Activated T-cell treated with anti-CD3 and anti-CD28 coated beads, Interleukin-2, amount 50 U/mL, for 24 hours (primary cell): ENCODE results near the gene TSPAN17.

Experiments used
- DNase-seq: peaks from one replicate; pipeline ENCODE4 v3.0.0-alpha.2; 2020
- H3K27ac Mint-ChIP-seq: 2 replicates; pipeline ENCODE4 v1.8.0; 2020; ENCODE audit warnings: mild to moderate bottlenecking, mixed read lengths
- H3K27me3 Mint-ChIP-seq: 2 replicates; pipeline ENCODE4 v1.8.0; 2020; ENCODE audit warnings: mixed read lengths
- H3K36me3 Mint-ChIP-seq: 2 replicates; pipeline ENCODE4 v1.8.0; 2020; ENCODE audit warnings: low read depth, mixed read lengths
- H3K4me1 Mint-ChIP-seq: 2 replicates; pipeline ENCODE4 v1.8.0; 2020; ENCODE audit warnings: low read depth, mixed read lengths
- H3K4me3 Mint-ChIP-seq: 2 replicates; pipeline ENCODE4 v1.8.0; 2020; ENCODE audit warnings: mild to moderate bottlenecking, moderate library complexity, mixed read lengths
- H3K9me3 Mint-ChIP-seq: 2 replicates; pipeline ENCODE4 v1.8.0; 2020; ENCODE audit warnings: mixed read lengths

Gene TSPAN17

DNA sequence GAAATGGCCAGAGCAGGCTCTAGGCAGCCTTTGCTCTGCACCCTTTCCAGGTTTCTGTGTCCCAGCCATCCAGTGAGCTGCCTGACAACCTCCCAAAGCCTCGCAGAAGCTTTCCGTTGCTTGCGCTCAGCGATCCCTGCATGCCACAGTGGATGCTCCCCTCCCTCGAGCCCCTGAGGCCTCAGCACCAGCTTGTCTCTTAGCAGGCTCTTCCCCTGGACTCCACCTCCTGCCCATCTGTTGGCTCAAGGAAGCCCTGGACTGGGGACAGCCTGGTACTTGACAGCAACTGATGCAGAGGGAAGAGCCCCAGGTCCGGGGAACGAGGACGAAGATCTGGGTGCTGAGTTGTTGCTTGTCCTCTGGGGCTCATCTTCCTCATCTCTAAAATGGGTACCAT is 23.2 kb downstream of the TSPAN17 start:
- DNase-seq: no peak
- peaks cover 19% of the 10 kb centered on the region for H3K27me3 Mint-ChIP-seq
- H3K27ac Mint-ChIP-seq: no peak overlapping the region
- no peaks in the 10 kb centered on the region for H3K36me3 Mint-ChIP-seq
- no peaks in the 10 kb centered on the region for H3K4me1 Mint-ChIP-seq
- no peaks in the 10 kb centered on the region for H3K9me3 Mint-ChIP-seq
- no peak overlapping the region for H3K4me3 Mint-ChIP-seq

DNA sequence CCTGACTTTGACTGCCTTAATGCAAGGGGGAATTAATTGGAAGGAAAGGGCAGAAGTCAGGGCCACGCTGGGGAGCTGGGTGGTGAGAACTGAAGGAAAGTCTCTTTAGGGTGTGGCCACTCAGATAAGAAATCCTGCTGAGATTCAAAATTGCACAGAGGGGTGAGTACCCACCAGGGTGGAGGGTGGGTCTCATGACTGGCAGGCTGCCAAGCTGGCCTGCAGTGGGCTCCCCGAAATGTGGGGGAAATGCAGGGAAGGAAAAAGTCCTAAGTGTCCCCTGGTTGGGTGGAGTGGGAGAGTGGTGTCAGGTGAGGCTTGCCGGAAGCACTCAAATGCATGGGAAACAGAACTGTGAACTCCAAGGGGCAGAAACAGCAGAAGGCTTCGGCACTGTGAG is 24.1 kb downstream of the TSPAN17 start:
- DNase-seq: no peak
- no peaks in the 10 kb centered on the region for H3K36me3 Mint-ChIP-seq
- no peaks in the 10 kb centered on the region for H3K4me1 Mint-ChIP-seq
- peaks cover 19% of the 10 kb centered on the region for H3K27me3 Mint-ChIP-seq
- no peak overlapping the region for H3K27ac Mint-ChIP-seq
- no peaks in the 10 kb centered on the region for H3K9me3 Mint-ChIP-seq
- H3K4me3 Mint-ChIP-seq: no peak overlapping the region

DNA sequence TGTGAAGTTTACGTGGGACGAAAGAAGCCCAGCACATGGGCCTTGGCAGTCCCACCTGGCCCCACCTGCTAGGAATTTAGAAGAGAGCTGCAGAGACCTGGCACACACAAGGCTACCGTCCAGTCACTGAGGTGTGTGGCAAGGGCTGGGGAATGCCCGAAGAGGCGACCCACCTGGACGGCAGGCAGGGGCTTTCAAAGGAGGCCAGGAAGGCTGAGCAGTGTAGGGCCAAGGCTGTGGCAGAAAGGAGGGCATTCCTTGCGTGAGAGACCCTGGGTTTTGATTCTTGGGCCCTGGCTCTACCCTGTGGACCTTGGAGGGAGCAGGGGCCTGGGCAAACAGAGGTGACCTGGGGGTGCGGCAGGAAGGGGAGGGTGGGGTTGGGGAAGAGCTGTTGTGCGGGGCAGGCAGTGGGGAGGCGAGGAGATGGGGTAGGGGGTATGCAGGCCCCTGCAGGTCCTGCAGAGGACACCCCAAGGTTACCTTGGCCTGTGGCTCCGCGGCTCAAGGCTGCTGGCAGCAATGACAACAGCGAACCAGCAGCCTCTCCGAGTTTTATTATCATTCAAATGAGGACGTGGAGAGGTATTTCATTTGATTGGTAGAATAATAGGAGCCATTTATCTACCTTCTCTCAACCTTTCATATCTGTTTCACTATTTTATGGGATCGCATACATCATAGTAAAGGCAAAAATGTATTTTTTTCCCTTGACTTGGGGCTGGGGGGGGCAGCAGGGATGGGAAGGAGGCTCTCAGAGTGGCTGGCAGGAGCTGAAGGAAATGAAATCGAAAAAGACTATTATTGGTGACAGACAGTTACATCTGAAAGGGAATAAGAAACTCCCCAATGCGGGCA is 24.8 kb downstream of the TSPAN17 start:
- no peaks in the 10 kb centered on the region for H3K4me1 Mint-ChIP-seq
- no peaks in the 10 kb centered on the region for H3K9me3 Mint-ChIP-seq
- H3K27me3 Mint-ChIP-seq: peaks cover 22% of the 10 kb centered on the region
- no peak overlapping the region for H3K27ac Mint-ChIP-seq
- no peaks in the 10 kb centered on the region for H3K36me3 Mint-ChIP-seq
- no peak for DNase-seq
- H3K4me3 Mint-ChIP-seq: no peak overlapping the region

DNA sequence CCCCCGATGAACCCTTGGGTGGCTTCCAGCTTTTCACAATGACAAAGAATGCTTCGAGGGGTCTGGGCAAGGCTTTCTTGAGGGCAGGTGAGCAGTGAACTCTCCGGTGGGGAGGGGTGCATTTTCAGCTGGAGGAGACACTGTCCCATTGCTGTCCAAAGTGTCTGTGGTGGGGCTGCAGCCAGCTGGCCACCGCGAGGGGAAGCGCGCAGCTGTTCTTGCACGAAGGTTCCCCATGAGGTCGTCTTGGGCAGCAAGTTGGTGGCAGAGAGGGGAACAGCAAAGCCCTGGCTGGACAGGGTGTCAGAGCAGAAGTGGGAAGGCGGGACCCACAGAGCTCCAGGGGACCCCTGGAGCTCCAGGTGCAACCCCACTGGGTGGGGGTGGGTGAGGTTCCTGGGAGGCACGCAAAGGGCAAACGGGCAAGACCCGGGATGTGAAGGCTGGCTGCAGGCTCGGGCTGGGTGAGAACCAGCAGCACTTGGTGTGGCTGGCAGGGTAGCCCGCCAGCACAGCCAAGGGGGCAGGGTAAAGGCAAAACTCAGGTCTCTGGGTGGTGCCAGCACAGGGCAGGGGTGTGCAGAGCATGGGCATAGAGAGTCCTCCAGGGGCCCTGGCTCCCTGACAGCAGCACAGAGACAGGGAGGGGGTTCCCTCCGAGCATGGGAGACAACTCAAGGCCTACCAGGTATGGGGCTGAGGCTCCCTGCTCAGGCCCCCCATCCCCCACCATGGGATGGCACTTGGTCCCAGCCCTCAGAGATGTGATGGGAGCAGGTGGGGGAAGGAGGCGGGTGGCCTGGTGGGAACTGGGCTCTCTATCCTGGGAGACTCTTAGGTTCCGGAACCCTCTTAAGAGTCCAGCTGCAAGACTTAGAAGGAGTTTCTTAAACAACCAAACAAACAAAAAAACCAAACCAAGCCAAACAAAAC is 26.6 kb downstream of the TSPAN17 start:
- DNase-seq: no peak
- Mint-ChIP-seq H3K36me3 (no peaks in the 10 kb centered on the region), H3K4me1 (no peaks in the 10 kb centered on the region), H3K9me3 (no peaks in the 10 kb centered on the region), H3K27ac (no peak overlapping the region), H3K27me3 (peaks cover 39% of the 10 kb centered on the region), H3K4me3 (no peak overlapping the region)

DNA sequence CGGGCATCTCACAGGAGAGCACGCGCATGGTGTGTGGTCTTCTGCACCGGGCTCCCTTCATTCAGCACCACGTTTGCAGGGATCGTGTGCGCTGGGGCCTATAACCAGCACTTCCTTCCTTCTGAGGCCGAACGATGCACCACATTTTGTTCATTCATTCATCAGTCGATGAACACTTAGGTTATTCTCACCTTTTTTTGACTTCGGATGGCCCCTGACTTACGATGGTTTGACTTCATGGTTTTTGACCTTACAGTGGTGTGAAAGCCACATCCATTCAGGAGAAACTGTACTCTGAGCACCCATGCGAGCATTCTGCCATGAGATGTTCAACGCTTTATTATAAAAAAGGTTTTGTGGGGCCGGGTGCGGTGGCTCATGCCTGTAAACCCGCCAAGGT is 27.5 kb downstream of the TSPAN17 start:
- Mint-ChIP-seq H3K27me3 (peaks cover 48% of the 10 kb centered on the region), H3K36me3 (no peaks in the 10 kb centered on the region), H3K27ac (no peak overlapping the region), H3K4me1 (no peaks in the 10 kb centered on the region), H3K4me3 (no peak overlapping the region), H3K9me3 (no peaks in the 10 kb centered on the region)
- no peak for DNase-seq

DNA sequence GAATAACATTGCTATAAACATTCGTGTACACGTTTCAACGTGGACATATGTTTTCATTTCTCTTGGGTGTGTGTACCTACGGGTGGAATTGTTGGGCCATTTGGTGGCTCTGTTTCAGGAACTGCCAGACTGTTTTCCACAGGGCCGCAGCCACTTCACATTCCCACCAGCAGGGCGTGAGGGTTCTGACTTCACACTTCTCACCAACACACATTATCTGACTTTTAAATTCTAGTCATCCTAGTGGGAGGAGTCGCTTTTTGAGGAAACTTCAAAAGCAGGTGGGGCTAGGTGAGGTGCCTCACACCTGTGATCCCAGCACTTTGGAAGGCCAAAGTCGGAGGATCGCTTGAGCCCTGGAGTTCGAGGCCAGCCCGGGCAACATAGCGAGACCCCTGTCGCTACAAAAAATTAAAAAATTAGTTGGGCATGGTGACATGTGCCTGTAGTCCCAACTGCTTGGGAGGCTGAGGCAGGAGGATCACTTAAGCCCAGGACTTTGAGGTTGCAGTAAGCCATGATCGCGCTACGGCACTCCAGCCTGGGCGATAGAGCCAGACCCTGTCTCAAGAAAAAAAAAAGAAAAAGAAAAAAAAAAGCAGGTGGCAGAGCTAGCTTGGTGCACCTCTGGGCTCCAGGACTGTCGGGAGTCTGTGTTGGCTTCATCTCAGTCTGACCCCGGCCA is 28.5 kb downstream of the TSPAN17 start:
- H3K4me3 Mint-ChIP-seq: no peak overlapping the region
- no peaks in the 10 kb centered on the region for H3K4me1 Mint-ChIP-seq
- DNase-seq: no peak
- H3K27ac Mint-ChIP-seq: no peak overlapping the region
- H3K27me3 Mint-ChIP-seq: peaks cover 57% of the 10 kb centered on the region
- H3K36me3 Mint-ChIP-seq: no peaks in the 10 kb centered on the region
- no peaks in the 10 kb centered on the region for H3K9me3 Mint-ChIP-seq

DNA sequence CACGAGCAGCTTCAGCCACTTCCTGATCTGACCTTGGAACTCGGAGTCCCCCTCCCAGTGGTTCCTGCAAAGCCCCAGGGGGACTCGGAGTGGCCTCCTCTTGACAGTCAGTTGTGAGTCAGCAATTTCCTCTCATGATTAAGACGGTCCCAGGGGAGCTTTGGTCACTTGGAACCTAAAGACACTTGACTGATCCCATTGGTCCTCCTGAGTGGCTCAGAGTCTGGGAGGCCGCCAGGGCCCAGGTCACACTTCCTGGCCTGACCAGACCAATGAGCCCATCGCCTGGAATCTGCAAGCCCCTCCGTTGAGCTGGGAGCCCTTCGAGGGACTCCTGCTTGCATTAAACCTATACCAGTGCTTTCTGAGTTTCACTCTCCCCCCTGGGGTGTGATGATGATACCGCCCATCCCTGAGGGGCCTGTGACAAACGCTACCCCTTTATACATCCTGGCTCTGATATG is 29.1 kb downstream of the TSPAN17 start:
- Mint-ChIP-seq H3K27me3 (peaks cover 55% of the 10 kb centered on the region), H3K4me1 (no peaks in the 10 kb centered on the region), H3K9me3 (no peaks in the 10 kb centered on the region), H3K36me3 (no peaks in the 10 kb centered on the region), H3K4me3 (no peak overlapping the region), H3K27ac (no peak overlapping the region)
- DNase-seq: no peak

DNA sequence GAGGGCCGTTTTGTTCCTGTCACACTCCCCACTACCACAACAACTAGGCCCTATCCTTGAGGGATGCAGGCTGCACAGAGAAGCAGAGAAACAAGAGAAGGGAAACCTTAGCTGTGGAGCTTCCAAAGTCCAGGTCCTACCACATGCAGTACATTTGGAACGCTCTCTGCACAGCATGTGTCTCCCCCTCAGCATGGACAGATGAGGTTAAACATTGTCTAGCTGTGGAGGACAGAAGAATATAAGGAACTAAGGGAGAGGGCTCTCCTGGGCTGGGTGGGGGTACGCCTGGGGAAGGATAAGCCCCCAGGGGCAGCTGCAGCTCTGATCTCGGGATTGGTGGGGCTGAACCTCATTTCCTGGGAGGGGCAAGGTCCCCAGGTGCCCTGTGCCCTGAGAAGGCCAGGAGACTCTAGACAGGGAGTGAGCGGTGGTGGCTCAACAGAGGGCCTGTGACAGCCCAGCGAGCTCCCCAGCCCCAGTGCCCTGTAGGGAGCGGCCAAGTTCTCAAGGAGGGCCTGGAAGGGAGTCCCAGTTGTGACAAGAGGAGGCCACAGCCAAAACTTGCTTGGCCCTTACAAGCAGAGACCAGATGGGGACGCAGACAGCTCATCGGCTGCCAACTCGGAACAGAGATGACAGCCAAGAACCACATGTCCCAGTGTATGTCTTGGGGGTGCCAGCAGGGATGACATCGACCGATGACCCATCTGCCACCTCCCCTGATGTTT is 30.1 kb downstream of the TSPAN17 start:
- Mint-ChIP-seq H3K4me3 (no peak overlapping the region), H3K9me3 (no peaks in the 10 kb centered on the region), H3K4me1 (no peaks in the 10 kb centered on the region), H3K27me3 (peaks cover 57% of the 10 kb centered on the region), H3K27ac (no peak overlapping the region), H3K36me3 (no peaks in the 10 kb centered on the region)
- DNase-seq: no peak

DNA sequence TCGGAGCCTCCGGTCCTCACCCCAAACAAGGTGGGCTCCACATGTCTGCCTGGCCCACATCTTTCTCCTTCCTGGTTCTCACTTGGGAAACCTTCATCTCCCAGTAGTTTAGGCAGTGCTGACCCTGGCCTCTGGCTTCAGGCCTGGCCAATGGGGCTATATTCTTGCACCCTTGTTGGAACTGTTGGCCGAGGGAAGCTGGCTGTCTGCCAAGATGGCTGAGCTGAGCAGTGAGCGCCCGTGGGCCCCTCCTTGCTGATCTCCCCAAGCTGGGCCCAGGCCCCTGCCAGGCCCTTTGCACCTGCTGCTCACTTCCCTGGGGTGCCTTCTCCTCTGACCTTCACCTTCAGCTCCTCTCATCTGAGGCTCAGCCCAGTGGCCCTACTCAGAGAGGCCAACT is 31.3 kb downstream of the TSPAN17 start:
- Mint-ChIP-seq H3K27ac (no peak overlapping the region), H3K36me3 (no peaks in the 10 kb centered on the region), H3K9me3 (no peaks in the 10 kb centered on the region), H3K4me1 (no peaks in the 10 kb centered on the region), H3K27me3 (peaks cover 62% of the 10 kb centered on the region), H3K4me3 (no peak overlapping the region)
- no peak for DNase-seq

DNA sequence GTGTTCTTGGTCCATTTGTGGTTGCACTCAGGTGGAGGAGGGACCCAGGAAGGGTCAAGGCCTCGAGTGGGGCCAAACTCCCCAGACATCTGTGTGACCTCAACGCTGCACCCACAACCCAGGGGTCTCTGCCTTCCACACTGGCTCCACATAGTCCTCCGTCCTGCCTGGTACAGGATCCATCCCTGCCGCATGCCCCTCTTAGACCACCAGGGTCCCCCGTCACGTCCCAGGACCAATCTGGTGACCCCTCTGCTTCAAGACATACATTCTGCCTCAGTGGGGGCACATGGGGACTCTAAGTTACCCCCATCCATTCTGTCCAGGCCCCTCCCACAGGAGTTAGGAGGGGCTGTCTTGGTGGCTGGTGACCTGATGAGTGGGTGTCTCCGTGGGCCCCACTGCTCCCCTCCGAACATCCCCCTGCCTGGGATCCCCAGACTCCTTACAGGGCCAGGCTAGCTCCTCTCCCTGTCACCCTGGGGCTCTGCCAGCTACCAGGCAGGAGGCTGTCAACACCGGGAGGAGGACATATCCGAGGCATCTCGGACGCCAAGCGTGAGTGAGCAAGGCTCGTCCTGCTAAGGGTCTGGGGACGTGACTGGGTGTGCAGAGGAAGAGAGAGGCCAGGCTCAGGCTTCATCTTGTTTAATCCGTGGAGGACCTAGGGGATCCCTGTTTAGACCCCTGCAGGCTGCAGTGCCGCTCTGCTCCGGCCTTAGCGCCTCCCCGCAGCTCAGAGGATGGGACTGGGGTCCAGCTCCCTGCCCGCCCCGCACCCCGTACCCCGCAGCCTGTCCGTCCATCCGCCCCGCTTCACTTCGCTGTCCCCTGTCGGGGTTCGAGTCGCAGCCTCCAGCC is 32.3 kb downstream of the TSPAN17 start:
- no peak overlapping the region for H3K27ac Mint-ChIP-seq
- no peaks in the 10 kb centered on the region for H3K4me1 Mint-ChIP-seq
- peaks cover 64% of the 10 kb centered on the region for H3K27me3 Mint-ChIP-seq
- H3K36me3 Mint-ChIP-seq: no peaks in the 10 kb centered on the region
- no peak overlapping the region for H3K4me3 Mint-ChIP-seq
- DNase-seq: no peak
- H3K9me3 Mint-ChIP-seq: peaks cover 5% of the 10 kb centered on the region

DNA sequence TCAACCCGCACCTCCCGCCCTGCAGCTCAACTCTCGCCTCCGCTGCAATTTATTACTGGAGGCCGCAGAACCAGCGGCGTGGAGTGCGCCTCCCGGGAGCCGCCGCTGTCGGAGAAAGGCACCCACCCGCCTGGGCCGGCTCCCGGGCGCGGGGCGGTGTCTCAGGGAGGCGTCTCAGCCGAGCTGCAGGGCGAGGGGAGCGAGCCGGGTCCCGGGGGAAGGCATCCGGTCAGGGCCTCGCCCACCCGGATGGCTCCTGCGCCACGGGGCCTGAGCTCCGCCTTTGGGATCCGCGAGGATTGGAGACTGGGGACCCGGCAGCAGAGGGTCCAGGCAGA is 32.9 kb downstream of the TSPAN17 start:
- no peaks in the 10 kb centered on the region for H3K4me1 Mint-ChIP-seq
- no peaks in the 10 kb centered on the region for H3K36me3 Mint-ChIP-seq
- no peak overlapping the region for H3K27ac Mint-ChIP-seq
- no peak overlapping the region for H3K4me3 Mint-ChIP-seq
- DNase-seq: no peak
- peaks cover 8% of the 10 kb centered on the region for H3K9me3 Mint-ChIP-seq
- peaks cover 67% of the 10 kb centered on the region for H3K27me3 Mint-ChIP-seq

DNA sequence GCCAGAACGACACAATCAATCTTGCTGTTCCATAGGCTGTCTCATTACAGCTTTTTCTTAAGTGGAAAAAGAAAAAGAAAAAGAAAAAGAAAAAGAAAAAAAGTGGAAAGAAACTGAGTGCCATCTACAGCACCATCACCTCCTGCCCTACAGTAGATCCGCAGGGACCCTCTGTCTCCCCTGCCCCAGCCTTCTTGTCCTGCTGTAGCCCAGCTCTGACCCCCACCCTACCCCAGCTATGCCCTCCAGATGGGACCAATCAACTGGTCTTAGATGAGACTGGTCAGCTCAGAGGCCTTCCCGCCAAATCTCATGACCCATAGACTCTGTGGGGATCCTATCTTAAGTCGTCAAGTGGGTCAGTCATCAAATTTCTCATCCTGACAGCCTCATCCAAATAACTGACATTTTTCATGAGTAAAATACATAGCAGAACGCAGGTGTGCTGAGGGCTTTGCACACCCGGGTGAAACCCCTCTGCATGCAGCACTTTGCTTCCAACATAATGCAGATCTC is 34.8 kb downstream of the TSPAN17 start:
- Mint-ChIP-seq H3K4me1 (no peaks in the 10 kb centered on the region), H3K27ac (no peak overlapping the region), H3K4me3 (no peak overlapping the region), H3K36me3 (no peaks in the 10 kb centered on the region), H3K9me3 (peaks cover 9% of the 10 kb centered on the region), H3K27me3 (peaks cover 70% of the 10 kb centered on the region)
- DNase-seq: no peak

DNA sequence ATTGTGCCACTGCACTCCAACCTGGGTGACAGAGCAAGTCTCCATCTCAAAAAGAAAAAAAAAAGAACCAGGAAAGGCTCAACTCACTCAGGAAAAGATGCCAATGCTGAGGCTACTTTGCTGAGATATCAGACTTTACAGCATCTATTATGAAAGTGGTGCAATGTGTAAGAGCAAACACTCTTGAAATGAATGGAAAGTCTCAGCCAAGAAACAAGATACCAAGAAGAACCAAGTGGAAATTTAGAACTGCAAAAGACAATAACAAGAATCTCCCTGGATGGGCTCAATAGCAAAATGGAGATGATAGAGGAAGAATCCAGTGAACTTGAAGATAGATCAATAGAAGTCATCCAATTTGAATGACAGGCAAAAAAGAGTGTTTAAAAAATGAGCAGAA is 37.7 kb downstream of the TSPAN17 start:
- H3K9me3 Mint-ChIP-seq: peaks cover 10% of the 10 kb centered on the region
- H3K36me3 Mint-ChIP-seq: no peaks in the 10 kb centered on the region
- no peak for DNase-seq
- peaks cover 57% of the 10 kb centered on the region for H3K27me3 Mint-ChIP-seq
- H3K27ac Mint-ChIP-seq: no peak overlapping the region
- no peak overlapping the region for H3K4me3 Mint-ChIP-seq
- no peaks in the 10 kb centered on the region for H3K4me1 Mint-ChIP-seq
